ENCODE measurements around the gene FLYWCH1. TPM values are rescaled to one million over a fixed set of nuclear protein-coding genes. Genes with fewer than 3 reads are reported as not detected.

FLYWCH1 gene
- total and polyA plus RNA-seq, 9 of the 15 experiments (the other 6 are each of a cell fraction or from before 2014, with no cell fraction given) = 0.18 to 33.6 (median 11.3) TPM

DNA sequence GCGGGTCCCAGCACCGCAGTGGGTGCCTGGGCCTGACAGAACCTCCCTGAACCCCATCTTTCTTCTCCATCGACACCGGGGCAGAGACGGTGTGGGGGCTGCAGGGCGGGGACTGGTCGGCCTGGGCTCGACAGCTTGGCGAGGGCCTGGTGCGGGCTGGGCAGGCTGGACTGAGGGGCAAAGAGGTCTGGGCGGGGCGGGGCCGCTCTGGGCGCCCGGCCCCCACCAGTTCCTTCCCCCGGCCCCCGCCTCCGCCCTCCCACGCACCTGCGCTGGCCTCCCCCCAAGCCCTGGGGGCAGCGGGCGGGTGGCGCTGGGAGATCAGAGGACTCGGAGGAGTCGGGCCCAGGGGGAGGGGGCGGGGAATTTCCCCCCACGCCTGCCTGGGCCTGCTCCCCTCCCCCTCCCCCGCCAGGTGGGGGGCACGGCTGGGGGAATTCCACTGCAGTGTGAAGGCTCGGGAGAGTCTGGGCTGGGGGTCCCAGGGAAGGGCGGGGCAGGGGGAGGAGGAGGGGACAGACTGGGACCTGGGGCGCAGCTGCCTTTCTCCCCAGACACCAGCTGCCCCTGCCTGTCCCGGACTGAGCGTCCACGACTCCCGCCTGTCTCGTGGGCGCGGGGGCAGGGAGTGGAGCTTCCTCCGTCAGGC, 51.5 kb downstream of the FLYWCH1 start:
- Histone ChIP-seq H3K9ac (ENCODE audit: insufficient read depth in 1 of 2, low read depth in 2 of 2, low read length in 2 of 2) (peak overlapping the region; percentile 69 to 96), H4K20me1 (replicated peaks; ENCODE audit: control insufficient read depth, insufficient read depth, low read length) (no peaks in the 10 kb centered on the region), H3K9me3 (replicated peaks; ENCODE audit: control insufficient read depth, insufficient read depth, low read depth, low read length) (no peaks in the 10 kb centered on the region), H3K79me2 (ENCODE audit: control insufficient read depth, insufficient read depth, low read length) (no peaks in the 10 kb centered on the region), H3K36me3 (ENCODE audit: control insufficient read depth, insufficient read depth, low read length) (peaks cover 3% of the 10 kb centered on the region; the same call in 1 of the 3 replicates), H3K4me1 (replicated peaks in 1 of 2; ENCODE audit: control insufficient read depth in 2 of 2, insufficient read depth in 2 of 2, low read length in 2 of 2) (peaks cover 6 to 71% of the 10 kb centered on the region in 2 experiments), H3K4me2 (ENCODE audit: insufficient read depth, low read length) (peak overlapping the region; percentile 71), H3K4me3 (peak overlapping the region; percentile 53), H3K27ac (ENCODE audit: extremely low read depth, low read depth, low read length) (peak overlapping the region; percentile 83), H2AFZ (ENCODE audit: low read depth, low read length) (peak overlapping the region; percentile 87), H3K27me3 (ENCODE audit: control insufficient read depth in 2 of 2, insufficient read depth in 2 of 2, low read length in 2 of 2) (no peaks in the 10 kb centered on the region), H3K9me1 (ENCODE audit: control insufficient read depth, insufficient read depth, low read length) (no peaks in the 10 kb centered on the region)
- FAIRE-seq = no peak
- 6% methylated on average over 5 of the region's 40 CpGs for WGBS (ENCODE audit: insufficient coverage, low coverage, missing lambda C conversion rate)
- BruUV-seq (replicated peaks) = no TSS peak
- intact Hi-C loops (cut with micrococcal nuclease) (loop anchor here (10.0 kb wide), 1 partner anchor 62 kb away; the partner anchor contains the start of genes HCFC1R1, THOC6 and TNFRSF12A), in situ Hi-C loops (cut with MboI) (no loop called here)
- peak; percentile 5 for ATAC-seq
- peak; percentile 70 to 90 (median 80) for DNase-seq (ENCODE audit: extremely low read depth in 1 of 4, low spot score in 3 of 4)
- TF ChIP-seq EGR1 (conservative IDR thresholded peaks at IDR 0.05) (peak; percentile 93), KLF16 (IDR thresholded peaks at IDR 0.05) (0 out of 2 replicates have a peak, but pooled peaks have one; percentile 22), ATF4 (CRISPR knock-in tag; IDR thresholded peaks at IDR 0.05) (no peak), TAL1 (IDR thresholded peaks at IDR 0.05) (no peak), ZNF444 (CRISPR knock-in tag; IDR thresholded peaks at IDR 0.05) (peak; percentile 80; the same call in 1 of the 2 replicates), CBFA2T3 (IDR thresholded peaks at IDR 0.05) (peak; percentile 21; the same call in 1 of the 2 replicates), U2AF1 (optimal IDR thresholded peaks at IDR 0.05; ENCODE audit: low read depth, low read length) (no peak), ZBTB7A (IDR thresholded peaks at IDR 0.05; ENCODE audit: borderline replicate concordance, control insufficient read depth, low read depth, low read length) (0 out of 2 replicates have a peak, but pooled peaks have one; percentile 26), KDM1A (IDR thresholded peaks at IDR 0.05) (peak in 1 of 2 experiments; percentile 91; a peak in 2 of 4 replicates), SAFB (IDR thresholded peaks at IDR 0.05; ENCODE audit: borderline replicate concordance, low read depth, low read length) (peak; percentile 84; the same call in 1 of the 2 replicates)
- TF ChIP-seq, protein P1, sequence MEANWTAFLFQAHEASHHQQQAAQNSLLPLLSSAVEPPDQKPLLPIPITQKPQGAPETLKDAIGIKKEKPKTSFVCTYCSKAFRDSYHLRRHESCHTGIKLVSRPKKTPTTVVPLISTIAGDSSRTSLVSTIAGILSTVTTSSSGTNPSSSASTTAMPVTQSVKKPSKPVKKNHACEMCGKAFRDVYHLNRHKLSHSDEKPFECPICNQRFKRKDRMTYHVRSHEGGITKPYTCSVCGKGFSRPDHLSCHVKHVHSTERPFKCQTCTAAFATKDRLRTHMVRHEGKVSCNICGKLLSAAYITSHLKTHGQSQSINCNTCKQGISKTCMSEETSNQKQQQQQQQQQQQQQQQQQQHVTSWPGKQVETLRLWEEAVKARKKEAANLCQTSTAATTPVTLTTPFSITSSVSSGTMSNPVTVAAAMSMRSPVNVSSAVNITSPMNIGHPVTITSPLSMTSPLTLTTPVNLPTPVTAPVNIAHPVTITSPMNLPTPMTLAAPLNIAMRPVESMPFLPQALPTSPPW (CRISPR knock-in tag; IDR thresholded peaks at IDR 0.05) = peak; percentile 73
- ChIA-PET CTCF (ENCODE audit: low intra/inter-chr PET ratio) (interaction anchor here (0.6 kb wide), 1 partner anchor 630 kb away, joined by 3 read pairs; no protein-coding TSS in a partner anchor), POLR2A (interaction anchor here (0.6 to 1.3 kb wide), 7 partner anchors 9 to 24 kb away, joined by 3 to 5 read pairs (median 3); partner anchors contain the start of gene PKMYT1)

Measured in K562 (cell line).